GM21786 (cell line): ENCODE measurements around the gene NR1D1.

ENCODE experiments used
- ATAC-seq: cut with Tn5 transposase; IDR thresholded peaks from one replicate; pipeline ENCODE4 v1.9.1; 2021; ENCODE audit not compliant: unreplicated experiment

Gene NR1D1

GRCh38 chr17:40111221-40112128, 11.1 kb upstream of the NR1D1 start:
- no peak for ATAC-seq

GRCh38 chr17:40110026-40110845, 9.8 kb upstream of the NR1D1 start:
- ATAC-seq = no peak

GRCh38 chr17:40108970-40109824, 8.8 kb upstream of the NR1D1 start:
- ATAC-seq = no peak

GRCh38 chr17:40107522-40108174, 7.3 kb upstream of the NR1D1 start:
- no peak for ATAC-seq

- ATAC-seq = no peak
Measured at GRCh38 chr17:40106760-40107521, 6.6 kb upstream of the NR1D1 start.

GRCh38 chr17:40105861-40106759, 5.7 kb upstream of the NR1D1 start:
- ATAC-seq = no peak

GRCh38 chr17:40104594-40105486, 4.5 kb upstream of the NR1D1 start:
- no peak for ATAC-seq

- no peak for ATAC-seq
Measured at GRCh38 chr17:40103688-40104087, 3.3 kb upstream of the NR1D1 start.

GRCh38 chr17:40103071-40103661, 2.8 kb upstream of the NR1D1 start:
- ATAC-seq = no peak

- no peak for ATAC-seq
Measured at GRCh38 chr17:40101367-40102210, 1.2 kb upstream of the NR1D1 start.

GRCh38 chr17:40100669-40101366, 429 bp upstream of the NR1D1 start:
- peak; percentile 23 for ATAC-seq

- ATAC-seq = no peak
Measured at GRCh38 chr17:40099619-40100418, 570 bp downstream of the NR1D1 start.

GRCh38 chr17:40098846-40099618, 1.4 kb downstream of the NR1D1 start:
- ATAC-seq = peak; percentile 57
